ENCODE measurements around the gene ART5. TPM values are rescaled to one million over a fixed set of nuclear protein-coding genes. Genes with fewer than 3 reads are reported as not detected.

Gene ART5
- total and polyA plus RNA-seq, 7 donors, result 0.65 to 4.4 (median 2.4) TPM

DNA sequence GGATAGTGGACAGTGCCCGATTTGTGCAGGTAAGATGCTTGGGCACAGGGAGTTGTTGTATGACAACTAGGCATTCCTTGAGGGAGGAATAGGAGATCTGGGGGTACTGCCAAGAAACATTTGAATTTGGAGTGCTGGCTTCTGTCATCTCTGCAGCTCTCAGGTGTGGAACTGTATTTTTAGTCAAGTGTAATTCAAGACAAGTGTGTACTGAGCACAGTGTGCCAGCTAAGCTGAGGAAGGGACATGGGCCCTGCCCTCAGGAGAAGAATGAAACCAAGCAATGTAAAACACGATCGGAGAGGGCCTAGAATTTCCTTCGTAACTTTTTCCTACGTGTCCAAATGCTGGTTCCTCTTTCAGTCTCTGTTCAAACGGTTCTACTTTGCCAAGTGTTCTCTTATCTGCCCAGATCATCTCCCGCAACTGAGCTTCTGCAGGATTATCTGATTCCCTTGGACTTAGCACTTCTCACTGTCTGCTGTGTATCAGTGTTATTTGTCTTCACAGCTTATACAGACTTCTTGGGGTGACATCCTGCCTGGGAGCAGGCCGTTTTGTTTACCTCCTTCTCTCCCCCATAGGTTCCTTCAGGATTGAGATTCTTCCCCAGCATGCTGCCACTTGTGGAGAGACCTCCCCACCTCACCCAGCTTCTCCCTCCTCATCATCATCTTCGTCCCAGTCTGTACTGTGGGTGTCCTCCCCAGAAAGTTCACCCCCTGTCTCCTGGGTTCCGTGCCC lies 27.6 kb downstream of the ART5 start:
- Histone ChIP-seq H3K9me3 (peaks cover 4% of the 10 kb centered on the region), H3K27me3 (ENCODE audit: insufficient read depth in 3 of 3, low read length in 2 of 3) (no peaks in the 10 kb centered on the region), H3K27ac (peak overlapping the region; percentile 94), H3K4me3 (peak overlapping the region; percentile 56), H3K36me3 (ENCODE audit: insufficient read depth in 1 of 2, low read depth in 1 of 2) (no peaks in the 10 kb centered on the region), H3K4me1 (peaks cover 18% of the 10 kb centered on the region)
- WGBS, 3 donors, result 19 to 38% (median 22%) methylated on average over 10 of the region's 10 CpGs
- DNase-seq, result no peak
- peak; percentile 81 to 94 (median 86) for ATAC-seq
- TF ChIP-seq, protein P1, sequence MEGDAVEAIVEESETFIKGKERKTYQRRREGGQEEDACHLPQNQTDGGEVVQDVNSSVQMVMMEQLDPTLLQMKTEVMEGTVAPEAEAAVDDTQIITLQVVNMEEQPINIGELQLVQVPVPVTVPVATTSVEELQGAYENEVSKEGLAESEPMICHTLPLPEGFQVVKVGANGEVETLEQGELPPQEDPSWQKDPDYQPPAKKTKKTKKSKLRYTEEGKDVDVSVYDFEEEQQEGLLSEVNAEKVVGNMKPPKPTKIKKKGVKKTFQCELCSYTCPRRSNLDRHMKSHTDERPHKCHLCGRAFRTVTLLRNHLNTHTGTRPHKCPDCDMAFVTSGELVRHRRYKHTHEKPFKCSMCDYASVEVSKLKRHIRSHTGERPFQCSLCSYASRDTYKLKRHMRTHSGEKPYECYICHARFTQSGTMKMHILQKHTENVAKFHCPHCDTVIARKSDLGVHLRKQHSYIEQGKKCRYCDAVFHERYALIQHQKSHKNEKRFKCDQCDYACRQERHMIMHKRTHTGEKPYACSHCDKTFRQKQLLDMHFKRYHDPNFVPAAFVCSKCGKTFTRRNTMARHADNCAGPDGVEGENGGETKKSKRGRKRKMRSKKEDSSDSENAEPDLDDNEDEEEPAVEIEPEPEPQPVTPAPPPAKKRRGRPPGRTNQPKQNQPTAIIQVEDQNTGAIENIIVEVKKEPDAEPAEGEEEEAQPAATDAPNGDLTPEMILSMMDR (IDR thresholded peaks at IDR 0.05), result no peak
- intact Hi-C loops (cut with DNase I), result loop anchor here in 1 of 2 donors (2.0 kb wide), 1 partner anchor 29 kb away; no protein-coding TSS in a partner anchor

- Histone ChIP-seq H3K27me3 (ENCODE audit: insufficient read depth in 3 of 3, low read length in 2 of 3) (no peaks in the 10 kb centered on the region), H3K4me3 (no peak overlapping the region), H3K36me3 (ENCODE audit: insufficient read depth in 1 of 2, low read depth in 1 of 2) (no peaks in the 10 kb centered on the region), H3K27ac (no peak overlapping the region), H3K9me3 (peaks cover 4% of the 10 kb centered on the region), H3K4me1 (peaks cover 18% of the 10 kb centered on the region)
- intact Hi-C loops (cut with DNase I), result no loop called here
- DNase-seq, result no peak
- 61 to 85% (median 77%) methylated on average over 3 of the region's 3 CpGs for WGBS, 3 donors
- TF ChIP-seq, protein P1 (IDR thresholded peaks at IDR 0.05), result no peak
- no peak for ATAC-seq
Observed at GRCh38 chr11:3611976-3612678, 29.7 kb downstream of the ART5 start.

DNA sequence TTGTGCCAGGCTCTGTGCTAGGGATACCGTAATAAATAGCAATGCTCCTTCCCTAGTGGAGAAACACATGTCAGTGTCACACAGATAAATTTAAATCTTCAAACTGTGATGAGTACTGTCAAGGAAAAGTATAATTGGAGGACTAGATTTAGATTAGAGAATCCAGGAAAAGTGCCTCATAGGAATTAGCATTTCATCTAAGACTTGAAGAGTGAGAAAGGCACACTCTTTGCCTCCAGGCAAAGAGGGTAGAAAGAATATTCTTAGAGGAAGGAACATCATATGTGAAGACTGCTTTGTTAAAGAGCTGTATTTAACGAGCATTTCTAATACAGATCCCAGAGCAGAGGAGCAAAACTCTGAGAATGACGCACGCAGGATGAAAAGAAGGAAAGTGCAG lies 30.9 kb downstream of the ART5 start:
- DNase-seq (no peak), ATAC-seq (no peak)
- H3K27me3 ChIP-seq (ENCODE audit: insufficient read depth in 3 of 3, low read length in 2 of 3), result no peaks in the 10 kb centered on the region
- H3K4me1 ChIP-seq, result peaks cover 21% of the 10 kb centered on the region
- H3K36me3 ChIP-seq (ENCODE audit: insufficient read depth in 1 of 2, low read depth in 1 of 2), result no peaks in the 10 kb centered on the region
- TF ChIP-seq, protein P1 (IDR thresholded peaks at IDR 0.05), result no peak
- H3K27ac ChIP-seq, result no peak overlapping the region
- no peak overlapping the region for H3K4me3 ChIP-seq
- 80 to 88% (median 81%) methylated on average over 4 of the region's 4 CpGs for whole genome bisulfite sequencing, 3 donors
- intact Hi-C loops (cut with DNase I), result no loop called here
- peaks cover 4% of the 10 kb centered on the region for H3K9me3 ChIP-seq

GRCh38 chr11:3609416-3610265 lies 32.2 kb downstream of the ART5 start:
- no peak overlapping the region for H3K27ac ChIP-seq
- WGBS, 3 donors, result 53 to 69% (median 56%) methylated on average over 7 of the region's 7 CpGs
- no peak for DNase-seq
- H3K9me3 ChIP-seq, result peaks cover 4% of the 10 kb centered on the region
- H3K4me3 ChIP-seq, result no peak overlapping the region
- no peaks in the 10 kb centered on the region for H3K36me3 ChIP-seq (ENCODE audit: insufficient read depth in 1 of 2, low read depth in 1 of 2)
- ATAC-seq, result no peak
- intact Hi-C loops (cut with DNase I), result loop anchor here in 1 of 2 donors (10.0 kb wide), 1 partner anchor 155 kb away; no protein-coding TSS in a partner anchor
- peaks cover 22% of the 10 kb centered on the region for H3K4me1 ChIP-seq
- no peaks in the 10 kb centered on the region for H3K27me3 ChIP-seq (ENCODE audit: insufficient read depth in 3 of 3, low read length in 2 of 3)
- TF ChIP-seq, protein P1 (IDR thresholded peaks at IDR 0.05), result peak; percentile 89

All from psoas muscle (tissue), 8 donors.